ENCODE measurements around the gene NPL. TPM values are rescaled to one million over a fixed set of nuclear protein-coding genes. Genes with fewer than 3 reads are reported as not detected.

Gene NPL
- total and polyA plus RNA-seq, 9 of the 15 experiments (the other 6 are each of a cell fraction or from before 2014, with no cell fraction given): 9.9 to 22.3 (median 14.2) TPM

DNA sequence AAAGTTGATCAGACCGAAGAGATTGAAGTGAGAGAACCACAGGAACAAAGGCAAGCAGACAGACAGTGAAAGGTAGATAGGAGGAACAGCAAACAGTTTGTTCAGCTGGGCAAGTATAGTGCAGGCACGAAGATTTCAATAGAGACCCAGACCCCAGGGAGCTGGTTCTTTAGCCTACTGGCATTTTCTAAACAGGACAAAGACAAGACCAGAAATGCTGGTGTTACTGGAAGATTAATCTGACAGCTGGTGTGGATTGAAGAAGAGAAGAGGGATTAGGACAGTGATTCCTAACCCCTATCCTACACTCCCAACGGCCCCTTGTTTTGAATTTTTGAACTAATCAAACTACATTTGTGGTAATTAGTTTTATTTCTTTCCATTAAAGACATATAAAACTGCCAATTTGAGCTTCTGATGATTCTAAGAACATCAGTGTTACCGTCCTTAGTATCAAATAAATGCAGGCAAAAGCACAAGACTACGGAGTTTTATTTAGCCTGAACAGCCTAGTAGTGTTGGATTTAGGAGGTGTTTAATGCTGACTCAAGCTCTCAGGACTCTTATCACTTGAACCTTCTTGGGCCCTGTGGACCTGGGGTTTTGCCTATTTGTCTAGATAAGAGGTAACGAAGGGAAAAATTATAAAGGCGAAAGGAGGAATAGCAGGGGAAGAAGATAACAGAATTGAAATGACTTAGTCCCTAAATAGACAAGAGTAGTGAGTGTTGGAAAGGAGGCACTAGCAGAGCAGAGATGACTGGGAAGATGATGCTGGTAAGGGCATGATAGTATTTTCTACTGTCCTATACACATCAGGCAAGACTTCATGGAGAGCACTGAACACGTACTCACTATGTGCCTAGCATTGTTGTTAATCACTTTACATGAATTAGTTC is 2.0 kb downstream of the NPL start (continued):
- no peak for TF ChIP-seq RBM22 (IDR thresholded peaks at IDR 0.05; ENCODE audit: low read depth, low read length, poor library complexity, severe bottlenecking)
- TF ChIP-seq ZNF445 (CRISPR knock-in tag; IDR thresholded peaks at IDR 0.05; ENCODE audit: low read depth): no peak
- no peak for TF ChIP-seq SMARCA5 (IDR thresholded peaks at IDR 0.05)
- 0 out of 2 replicates have a peak, but pooled peaks have one; percentile 31 for TF ChIP-seq ZNF830 (CRISPR knock-in tag; IDR thresholded peaks at IDR 0.05)
- TF ChIP-seq ZNF121 (CRISPR knock-in tag; conservative IDR thresholded peaks at IDR 0.05): no peak
- TF ChIP-seq, protein P1, sequence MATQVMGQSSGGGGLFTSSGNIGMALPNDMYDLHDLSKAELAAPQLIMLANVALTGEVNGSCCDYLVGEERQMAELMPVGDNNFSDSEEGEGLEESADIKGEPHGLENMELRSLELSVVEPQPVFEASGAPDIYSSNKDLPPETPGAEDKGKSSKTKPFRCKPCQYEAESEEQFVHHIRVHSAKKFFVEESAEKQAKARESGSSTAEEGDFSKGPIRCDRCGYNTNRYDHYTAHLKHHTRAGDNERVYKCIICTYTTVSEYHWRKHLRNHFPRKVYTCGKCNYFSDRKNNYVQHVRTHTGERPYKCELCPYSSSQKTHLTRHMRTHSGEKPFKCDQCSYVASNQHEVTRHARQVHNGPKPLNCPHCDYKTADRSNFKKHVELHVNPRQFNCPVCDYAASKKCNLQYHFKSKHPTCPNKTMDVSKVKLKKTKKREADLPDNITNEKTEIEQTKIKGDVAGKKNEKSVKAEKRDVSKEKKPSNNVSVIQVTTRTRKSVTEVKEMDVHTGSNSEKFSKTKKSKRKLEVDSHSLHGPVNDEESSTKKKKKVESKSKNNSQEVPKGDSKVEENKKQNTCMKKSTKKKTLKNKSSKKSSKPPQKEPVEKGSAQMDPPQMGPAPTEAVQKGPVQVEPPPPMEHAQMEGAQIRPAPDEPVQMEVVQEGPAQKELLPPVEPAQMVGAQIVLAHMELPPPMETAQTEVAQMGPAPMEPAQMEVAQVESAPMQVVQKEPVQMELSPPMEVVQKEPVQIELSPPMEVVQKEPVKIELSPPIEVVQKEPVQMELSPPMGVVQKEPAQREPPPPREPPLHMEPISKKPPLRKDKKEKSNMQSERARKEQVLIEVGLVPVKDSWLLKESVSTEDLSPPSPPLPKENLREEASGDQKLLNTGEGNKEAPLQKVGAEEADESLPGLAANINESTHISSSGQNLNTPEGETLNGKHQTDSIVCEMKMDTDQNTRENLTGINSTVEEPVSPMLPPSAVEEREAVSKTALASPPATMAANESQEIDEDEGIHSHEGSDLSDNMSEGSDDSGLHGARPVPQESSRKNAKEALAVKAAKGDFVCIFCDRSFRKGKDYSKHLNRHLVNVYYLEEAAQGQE (IDR thresholded peaks at IDR 0.05; ENCODE audit: borderline replicate concordance): no peak
- TF ChIP-seq, protein P1 (CRISPR knock-in tag; IDR thresholded peaks at IDR 0.05; ENCODE audit: low read depth): no peak
- TF ChIP-seq, protein P2, sequence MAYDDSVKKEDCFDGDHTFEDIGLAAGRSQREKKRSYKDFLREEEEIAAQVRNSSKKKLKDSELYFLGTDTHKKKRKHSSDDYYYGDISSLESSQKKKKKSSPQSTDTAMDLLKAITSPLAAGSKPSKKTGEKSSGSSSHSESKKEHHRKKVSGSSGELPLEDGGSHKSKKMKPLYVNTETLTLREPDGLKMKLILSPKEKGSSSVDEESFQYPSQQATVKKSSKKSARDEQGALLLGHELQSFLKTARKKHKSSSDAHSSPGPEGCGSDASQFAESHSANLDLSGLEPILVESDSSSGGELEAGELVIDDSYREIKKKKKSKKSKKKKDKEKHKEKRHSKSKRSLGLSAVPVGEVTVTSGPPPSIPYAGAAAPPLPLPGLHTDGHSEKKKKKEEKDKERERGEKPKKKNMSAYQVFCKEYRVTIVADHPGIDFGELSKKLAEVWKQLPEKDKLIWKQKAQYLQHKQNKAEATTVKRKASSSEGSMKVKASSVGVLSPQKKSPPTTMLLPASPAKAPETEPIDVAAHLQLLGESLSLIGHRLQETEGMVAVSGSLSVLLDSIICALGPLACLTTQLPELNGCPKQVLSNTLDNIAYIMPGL (CRISPR knock-in tag; IDR thresholded peaks at IDR 0.05): no peak
- TF ChIP-seq, protein P3, sequence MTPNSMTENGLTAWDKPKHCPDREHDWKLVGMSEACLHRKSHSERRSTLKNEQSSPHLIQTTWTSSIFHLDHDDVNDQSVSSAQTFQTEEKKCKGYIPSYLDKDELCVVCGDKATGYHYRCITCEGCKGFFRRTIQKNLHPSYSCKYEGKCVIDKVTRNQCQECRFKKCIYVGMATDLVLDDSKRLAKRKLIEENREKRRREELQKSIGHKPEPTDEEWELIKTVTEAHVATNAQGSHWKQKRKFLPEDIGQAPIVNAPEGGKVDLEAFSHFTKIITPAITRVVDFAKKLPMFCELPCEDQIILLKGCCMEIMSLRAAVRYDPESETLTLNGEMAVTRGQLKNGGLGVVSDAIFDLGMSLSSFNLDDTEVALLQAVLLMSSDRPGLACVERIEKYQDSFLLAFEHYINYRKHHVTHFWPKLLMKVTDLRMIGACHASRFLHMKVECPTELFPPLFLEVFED (CRISPR knock-in tag; conservative IDR thresholded peaks at IDR 0.05): peak; percentile 65; the same call in 1 of the 2 replicates
- no peak for TF ChIP-seq ZNF354B (CRISPR knock-in tag; IDR thresholded peaks at IDR 0.05)
- TF ChIP-seq POLR3G (IDR thresholded peaks at IDR 0.05; ENCODE audit: extremely low read depth, insufficient read length, insufficient replicate concordance): no peak
- TF ChIP-seq ARID2 (IDR thresholded peaks at IDR 0.05): no peak
- TF ChIP-seq TCF3 (CRISPR knock-in tag; IDR thresholded peaks at IDR 0.05): peak; percentile 99
- no peak for TF ChIP-seq TAF15 (IDR thresholded peaks at IDR 0.05; ENCODE audit: low read depth, low read length)
- TF ChIP-seq TAF7 (tag; IDR thresholded peaks at IDR 0.05): no peak
- TF ChIP-seq PTTG1 (tag; IDR thresholded peaks at IDR 0.05; ENCODE audit: low read depth): no peak
- TF ChIP-seq ELF1 (tag; IDR thresholded peaks at IDR 0.05): peak; percentile 51; the same call in 1 of the 2 replicates

Data from K562 (cell line).